Measurements from ENCODE around the gene SNTN. TPM values are rescaled to one million over a fixed set of nuclear protein-coding genes. Genes with fewer than 3 reads are reported as not detected.

Gene SNTN
- total RNA-seq, 1 donor from 2014 or later = not detected

DNA sequence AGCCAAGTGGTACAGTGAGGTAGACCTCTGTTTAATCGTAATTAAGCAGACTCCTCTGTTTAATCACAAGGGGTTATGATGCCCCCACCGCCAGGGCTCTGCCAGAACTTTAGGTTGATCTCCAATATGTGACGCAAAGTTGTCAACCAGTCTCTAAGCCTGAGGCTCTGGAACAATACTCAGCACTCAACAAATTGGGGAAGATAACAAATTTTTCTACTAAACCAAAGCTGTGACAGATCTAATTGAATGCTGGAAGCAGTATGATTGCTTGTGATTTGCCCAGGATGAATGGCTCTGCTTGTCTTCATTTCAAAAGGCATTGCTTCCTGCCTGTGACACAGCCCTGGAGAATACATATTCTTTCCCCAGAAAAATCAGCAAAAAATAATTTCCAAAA, 57.1 kb downstream of the SNTN start:
- DNase-seq (ENCODE audit: low read depth) = no peak
- TF ChIP-seq, protein P1, sequence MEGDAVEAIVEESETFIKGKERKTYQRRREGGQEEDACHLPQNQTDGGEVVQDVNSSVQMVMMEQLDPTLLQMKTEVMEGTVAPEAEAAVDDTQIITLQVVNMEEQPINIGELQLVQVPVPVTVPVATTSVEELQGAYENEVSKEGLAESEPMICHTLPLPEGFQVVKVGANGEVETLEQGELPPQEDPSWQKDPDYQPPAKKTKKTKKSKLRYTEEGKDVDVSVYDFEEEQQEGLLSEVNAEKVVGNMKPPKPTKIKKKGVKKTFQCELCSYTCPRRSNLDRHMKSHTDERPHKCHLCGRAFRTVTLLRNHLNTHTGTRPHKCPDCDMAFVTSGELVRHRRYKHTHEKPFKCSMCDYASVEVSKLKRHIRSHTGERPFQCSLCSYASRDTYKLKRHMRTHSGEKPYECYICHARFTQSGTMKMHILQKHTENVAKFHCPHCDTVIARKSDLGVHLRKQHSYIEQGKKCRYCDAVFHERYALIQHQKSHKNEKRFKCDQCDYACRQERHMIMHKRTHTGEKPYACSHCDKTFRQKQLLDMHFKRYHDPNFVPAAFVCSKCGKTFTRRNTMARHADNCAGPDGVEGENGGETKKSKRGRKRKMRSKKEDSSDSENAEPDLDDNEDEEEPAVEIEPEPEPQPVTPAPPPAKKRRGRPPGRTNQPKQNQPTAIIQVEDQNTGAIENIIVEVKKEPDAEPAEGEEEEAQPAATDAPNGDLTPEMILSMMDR (conservative IDR thresholded peaks at IDR 0.05; ENCODE audit: low read depth, low read length) = no peak
- H3K4me3 ChIP-seq (ENCODE audit: low read depth, low read length) = no peak overlapping the region

Other genes with a start within 250 kb of the SNTN start
- not detected in 2 replicates for gene C3orf49, start 166.6 kb downstream of the SNTN start, total RNA-seq
- gene THOC7, start 211.1 kb downstream of the SNTN start, total RNA-seq = 67.3 and 76.3 TPM in 2 replicates
- 6.8 and 16.7 TPM in 2 replicates for gene ATXN7, start 211.2 kb downstream of the SNTN start, total RNA-seq

Measured in epithelial cell of proximal tubule (primary cell).